DOHH2 (cell line): Measurements from ENCODE around the gene LZIC.

ENCODE experiments used
- CTCF ChIP-seq: fragments of 200-600 bp; sonication (generic); IDR thresholded peaks from one replicate; pipeline ENCODE4 v1.5.1; 2014; ENCODE audit warnings: antibody characterized with exemption, mild to moderate bottlenecking, low read depth, low read length; ENCODE audit not compliant: poor library complexity, severe bottlenecking
- EZH2phosphoT487 ChIP-seq: fragments of 200-600 bp; sonication (generic); IDR thresholded peaks from 2 replicates; pipeline ENCODE4 v1.6.1; 2017; ENCODE audit warnings: borderline replicate concordance, mild to moderate bottlenecking, antibody characterized with exemption, low read length, moderate library complexity, mixed read lengths

DNA sequence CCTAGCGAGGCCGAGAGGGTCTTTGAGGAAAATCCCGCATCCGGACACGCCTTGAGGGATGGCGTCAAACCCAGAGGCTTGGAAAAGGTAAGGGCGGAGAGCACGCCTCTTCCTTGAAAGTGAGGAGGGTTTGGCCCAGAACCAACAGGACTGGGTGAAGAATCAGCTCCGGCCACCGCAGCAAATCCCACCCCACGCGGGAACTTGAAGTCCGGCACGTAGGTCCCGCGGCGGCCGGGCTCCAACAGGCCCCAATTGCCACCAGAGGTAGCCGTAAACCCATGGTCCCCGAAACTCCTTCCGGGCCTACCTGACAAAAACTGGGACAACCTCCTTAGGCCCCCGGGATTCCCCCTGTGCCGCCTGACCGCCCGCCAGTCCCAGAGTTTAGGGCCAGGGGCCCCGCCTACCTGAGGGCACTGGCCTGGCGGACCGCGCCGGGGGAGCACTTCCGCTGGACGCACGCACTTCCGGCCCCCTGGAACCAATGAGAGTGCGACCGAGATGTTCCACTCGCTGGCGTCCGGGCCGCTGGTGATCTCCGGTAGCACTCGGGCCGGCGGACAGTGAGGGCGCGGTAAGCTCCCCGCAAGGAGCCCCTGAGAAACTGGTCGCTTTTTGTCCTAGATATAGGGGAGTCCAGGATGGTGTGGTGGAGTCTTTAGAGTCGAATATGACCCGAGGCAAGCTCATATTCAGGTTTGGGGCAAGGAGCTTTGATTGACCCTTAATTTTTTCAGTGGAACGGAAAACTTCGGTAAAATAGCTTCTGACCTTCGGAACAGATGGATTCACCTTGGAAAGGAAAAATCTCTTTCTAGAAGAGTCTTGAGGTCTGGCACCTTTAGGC lies at the start of gene LZIC, which contains the start of gene NMNAT1:
- no peak for TF ChIP-seq CTCF
- TF ChIP-seq EZH2phosphoT487 = no peak
